ENCODE results near the gene GET3.
"Not testable (repeated sequence)": the region's sequence is repeated elsewhere in the genome, so short reads cannot be mapped to it uniquely, and the experiment has no call there.

The GET3 gene

DNA sequence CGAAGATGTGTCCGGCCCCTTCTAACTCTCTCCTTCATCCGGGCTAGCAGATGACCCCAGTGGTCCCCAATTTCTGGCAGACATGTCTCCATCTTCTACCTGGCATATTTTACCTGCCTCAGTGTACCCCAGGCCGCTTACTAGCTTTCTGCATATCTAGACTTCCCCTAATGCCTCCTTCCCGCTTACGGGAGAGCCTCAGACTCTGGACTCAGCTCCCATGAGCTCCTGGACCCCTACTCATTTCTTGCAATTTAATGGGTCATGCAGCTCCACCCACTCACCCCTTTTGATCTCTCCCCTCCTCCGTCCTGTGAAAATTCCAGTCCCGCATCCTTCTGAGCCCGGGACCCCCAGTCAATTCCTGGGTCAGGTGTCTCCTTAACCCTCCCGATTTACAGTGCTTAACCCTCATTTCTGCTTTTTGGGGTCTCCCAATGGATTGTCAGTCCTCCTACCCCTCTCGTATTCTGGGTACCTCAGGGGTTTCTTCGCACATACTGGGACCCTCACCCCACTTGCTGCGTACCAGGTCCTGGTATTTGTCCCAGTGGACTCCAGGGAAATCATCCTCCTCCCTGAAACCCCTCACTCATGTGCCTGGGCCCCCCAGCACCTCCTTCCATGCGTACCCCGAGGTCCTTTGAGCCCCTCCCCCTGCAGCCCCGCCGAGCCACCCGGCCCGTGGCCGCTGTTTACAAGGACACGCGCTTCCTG, 53.5 kb downstream of the GET3 start:
- DNase-seq, result peak in 8 of 58 donors; percentile 18 to 57 (median 42)

- peak; percentile 67 to 99 (median 97) for DNase-seq
Observed at GRCh38 chr19:12791345-12792050, 54.2 kb downstream of the GET3 start, which contains the start of gene JUNB. TSS of gene JUNB (plus strand) at chr19:12791486. CDS start at chr19:12791772, 286 bp downstream.

- DNase-seq, result peak in 53 of 58 donors; percentile 15 to 74 (median 49)
Observed at GRCh38 chr19:12792051-12792852, 55.0 kb downstream of the GET3 start.

DNA sequence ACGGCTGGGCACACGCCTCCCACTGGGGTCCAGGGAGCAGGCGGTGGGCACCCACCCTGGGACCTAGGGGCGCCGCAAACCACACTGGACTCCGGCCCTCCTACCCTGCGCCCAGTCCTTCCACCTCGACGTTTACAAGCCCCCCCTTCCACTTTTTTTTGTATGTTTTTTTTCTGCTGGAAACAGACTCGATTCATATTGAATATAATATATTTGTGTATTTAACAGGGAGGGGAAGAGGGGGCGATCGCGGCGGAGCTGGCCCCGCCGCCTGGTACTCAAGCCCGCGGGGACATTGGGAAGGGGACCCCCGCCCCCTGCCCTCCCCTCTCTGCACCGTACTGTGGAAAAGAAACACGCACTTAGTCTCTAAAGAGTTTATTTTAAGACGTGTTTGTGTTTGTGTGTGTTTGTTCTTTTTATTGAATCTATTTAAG, 55.6 kb downstream of the GET3 start:
- peak in 6 of 58 donors; percentile 23 to 61 (median 46) for DNase-seq

DNA sequence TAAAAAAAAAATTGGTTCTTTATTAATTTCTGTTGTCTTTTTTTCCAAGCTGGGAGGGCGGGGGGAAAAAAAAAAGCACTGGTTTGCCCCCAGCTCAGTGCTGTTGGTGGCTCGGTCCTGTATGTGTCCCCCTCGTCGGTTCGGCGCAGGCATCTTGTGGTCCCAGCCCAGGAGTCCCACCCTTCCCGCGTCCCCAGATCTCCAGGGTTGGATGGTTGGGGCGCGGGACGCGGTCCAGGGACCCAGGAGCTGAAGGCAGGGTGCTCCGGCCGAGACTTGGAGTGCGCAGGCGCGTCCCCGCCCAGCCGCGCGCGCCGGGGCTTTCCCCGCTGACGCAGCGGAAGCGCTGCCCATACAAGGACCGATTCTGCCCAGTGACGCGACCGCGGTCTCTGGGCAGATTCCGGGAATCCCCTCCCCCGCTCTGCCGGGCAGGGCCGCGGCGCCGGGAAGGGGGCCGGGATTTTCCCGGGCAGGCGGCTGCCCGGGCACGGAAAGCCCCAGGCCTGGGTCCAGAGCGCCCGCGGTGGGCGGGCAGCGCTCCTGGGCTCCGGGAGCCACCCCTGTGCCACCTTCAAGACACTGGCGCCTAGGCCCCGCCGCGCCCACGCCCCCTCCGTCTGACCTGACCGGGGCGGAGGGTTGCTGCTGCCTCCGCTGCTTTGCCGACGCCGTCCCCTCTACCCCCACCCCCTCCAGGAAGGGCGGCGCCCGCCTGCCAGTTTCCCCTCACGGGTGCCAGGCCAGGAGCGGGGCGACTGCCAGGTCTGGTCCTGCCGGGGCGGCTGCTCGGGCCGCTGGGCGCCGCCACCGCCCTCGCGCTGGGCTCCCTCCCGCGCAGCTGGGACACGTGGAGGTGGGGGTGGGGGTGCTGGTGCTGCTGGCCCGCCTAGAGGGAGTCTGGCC, 56.2 kb downstream of the GET3 start:
- DNase-seq, result peak; percentile 39 to 96 (median 88)

- DNase-seq, result no peak
Observed at GRCh38 chr19:12794196-12794941, 57.1 kb downstream of the GET3 start.

DNA sequence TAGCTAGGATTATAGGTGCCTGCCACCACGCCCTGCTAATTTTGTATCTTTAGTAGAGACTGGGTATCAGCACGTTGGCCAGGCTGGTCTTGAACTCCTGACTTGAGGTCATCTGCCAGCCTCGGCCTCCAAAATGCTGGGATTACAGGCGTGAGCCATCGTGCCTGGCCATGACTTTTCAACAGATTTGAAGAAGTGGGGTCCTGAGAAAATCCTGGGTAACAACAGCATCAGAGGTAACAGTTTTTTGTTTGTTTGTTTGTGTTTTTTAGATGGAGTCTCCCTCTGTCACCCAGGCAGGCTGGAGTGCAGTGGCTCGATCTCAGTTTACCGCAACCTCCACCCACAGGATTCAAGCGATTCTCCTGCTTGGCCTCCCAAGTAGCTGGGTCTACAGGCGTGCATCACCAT, 57.7 kb downstream of the GET3 start:
- no peak for DNase-seq

DNA sequence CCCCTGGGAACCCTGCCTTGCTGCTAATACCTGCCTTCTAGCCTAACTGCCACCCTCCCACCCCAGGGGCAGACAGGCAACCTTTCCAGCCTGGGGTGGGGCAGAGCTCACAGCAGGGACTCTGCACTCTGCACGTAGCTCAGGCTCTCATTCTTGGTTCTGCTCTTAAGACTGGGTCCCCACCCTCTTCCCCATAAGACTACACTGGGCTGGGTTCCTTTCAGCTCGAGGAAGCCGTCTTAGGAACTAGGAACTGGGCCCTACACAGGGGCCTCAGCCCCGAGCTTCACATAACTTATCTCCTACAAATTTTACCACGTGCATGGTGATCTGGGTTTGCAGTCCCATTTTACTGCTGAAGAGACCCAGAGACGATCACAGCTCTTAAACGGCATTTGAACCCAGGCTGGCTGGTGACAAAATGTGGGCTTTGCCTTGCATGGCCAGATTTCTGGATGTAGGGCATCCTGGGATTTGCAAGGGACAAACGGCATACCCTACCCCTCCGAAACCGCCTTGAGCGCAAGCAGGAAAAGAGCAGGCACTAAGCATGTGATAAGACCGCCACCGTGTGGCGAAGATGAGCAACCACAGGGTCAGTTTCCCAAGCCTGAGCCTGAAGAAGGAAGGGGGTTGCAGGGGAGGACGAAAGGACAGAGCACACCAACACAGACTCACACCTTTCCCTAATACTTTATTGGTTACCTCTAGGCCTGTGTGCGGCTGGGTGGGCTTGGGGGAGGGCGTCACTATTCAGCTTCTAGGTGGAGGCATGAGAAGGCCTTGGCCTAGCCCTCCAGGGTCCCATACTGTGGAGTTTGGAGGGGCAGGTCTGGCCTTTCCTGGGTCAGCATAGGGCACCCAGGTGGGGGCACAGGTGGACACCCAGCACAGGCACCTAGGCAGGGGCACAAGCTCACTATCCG, 59.1 kb downstream of the GET3 start:
- peak in 55 of 58 donors; percentile 13 to 79 (median 56) for DNase-seq

- no peak for DNase-seq
Observed at GRCh38 chr19:12797141-12797587, 59.9 kb downstream of the GET3 start.

- DNase-seq, result not testable (repeated sequence)
Observed at GRCh38 chr19:12797607-12798006, 60.3 kb downstream of the GET3 start.
